G401 (cell line): Measurements from ENCODE around the gene CHCHD10. TPM values are rescaled to one million over a fixed set of nuclear protein-coding genes. Genes with fewer than 3 reads are reported as not detected.

Source experiments
- DNase-seq: peaks from one replicate; pipeline ENCODE4 v3.0.0-alpha.2; 2015; ENCODE audit warnings: low spot score
- in situ Hi-C: cut with HindIII; loops from 2 replicates; pipeline ENCODE4 v1.10.0; 2016; ENCODE audit warnings: low sequenced_read_pairs, mixed read lengths
- total RNA-seq: library from RNA; depleted of rRNA; stranded (reverse); fragments of >200 nt; shearing (Covaris generic); gene quantifications from 2 replicates; pipeline ENCODE4 v1.2.3, GENCODE V29; 2014; rRNA removed

CHCHD10 gene
- total RNA-seq, result not detected in 2 replicates

DNA sequence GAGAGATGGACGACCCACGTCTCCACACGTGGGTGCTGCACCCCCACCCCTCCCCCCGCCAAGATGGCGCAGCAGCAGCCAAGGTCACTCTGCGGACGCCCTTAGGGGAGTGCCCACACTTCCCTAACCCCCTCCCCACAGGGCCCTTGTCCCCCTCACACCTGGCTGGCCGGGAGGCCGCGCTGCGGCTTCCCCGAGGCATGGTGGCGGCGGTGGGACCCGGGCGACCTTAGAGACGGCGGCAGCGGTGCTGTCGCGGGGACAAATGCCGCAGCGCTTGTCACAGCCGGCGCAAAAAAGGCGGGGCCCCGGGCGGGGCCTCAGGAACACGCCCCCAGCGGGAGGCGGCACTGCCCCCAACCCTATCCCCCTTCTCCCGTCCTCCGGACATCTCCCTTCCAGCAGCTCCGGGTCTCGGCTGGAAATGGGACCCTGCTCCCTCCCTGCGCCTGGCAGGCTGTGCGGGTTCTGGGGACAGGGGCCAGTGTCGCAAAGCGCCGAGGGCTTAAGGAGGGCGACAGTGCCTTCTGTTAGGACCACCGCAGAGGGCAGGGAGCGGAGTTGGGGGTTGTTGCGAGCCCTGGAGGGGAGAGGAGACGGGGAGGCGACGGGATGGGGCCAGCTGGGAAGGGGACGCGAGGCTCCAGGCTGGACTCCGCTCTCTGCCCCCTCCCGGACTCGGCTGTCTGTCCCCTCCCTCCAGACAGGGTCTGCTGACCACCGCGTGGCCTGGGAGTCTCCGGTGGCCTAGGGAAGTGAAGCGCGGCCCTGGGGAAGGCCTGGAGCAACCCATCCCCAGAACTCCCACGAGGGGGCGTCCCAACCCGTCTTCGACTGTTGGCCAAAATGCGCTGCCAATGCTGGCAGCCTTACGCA, at the start of gene CHCHD10:
Gene CHCHD10 (minus strand): TSS at position 300 of the 876 bp plus-strand sequence. CDS start 98 bp downstream, at position 202.
- in situ Hi-C loops, result no loop called here
- peak; percentile 85 for DNase-seq

GRCh38 chr22:23817146-23817545, 49.4 kb upstream of the CHCHD10 start:
- DNase-seq, result no peak
- in situ Hi-C loops, result no loop called here

DNA sequence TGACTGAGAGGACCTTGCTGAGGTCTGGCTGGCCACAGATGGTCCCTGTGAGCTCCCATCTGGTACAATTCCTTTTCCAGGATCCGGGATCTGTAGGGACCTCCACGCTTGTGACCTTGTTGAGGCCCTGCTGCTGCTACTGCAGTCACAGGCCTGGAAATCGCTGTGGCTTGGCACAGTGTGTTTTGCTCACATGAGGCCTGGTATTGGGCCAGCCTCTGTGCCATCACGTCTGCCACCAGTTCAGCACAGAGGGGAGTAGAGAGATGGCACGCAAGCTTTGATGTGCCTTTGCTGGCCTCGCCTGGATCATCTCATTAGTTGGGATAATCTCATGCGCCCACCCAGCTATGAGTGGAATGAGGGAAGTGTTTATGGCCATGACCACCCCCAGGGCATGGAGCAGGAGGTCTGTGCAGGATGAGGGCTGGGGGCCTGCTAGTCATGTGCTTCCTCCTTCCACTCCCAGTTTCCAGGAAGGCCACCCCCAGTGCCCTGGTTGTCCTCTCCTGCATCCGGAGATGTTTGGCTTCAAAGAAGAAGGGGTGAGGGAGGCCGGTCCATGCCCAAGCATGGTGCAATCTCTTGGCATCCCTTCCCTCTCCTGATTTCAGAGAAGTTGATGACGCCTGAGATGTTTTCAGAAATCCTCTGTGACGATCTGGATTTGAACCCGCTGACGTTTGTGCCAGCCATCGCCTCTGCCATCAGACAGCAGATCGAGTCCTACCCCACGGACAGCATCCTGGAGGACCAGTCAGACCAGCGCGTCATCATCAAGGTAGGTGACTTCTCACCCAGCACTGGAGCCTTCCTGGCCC, 48.6 kb upstream of the CHCHD10 start:
- in situ Hi-C loops, result no loop called here
- peak; percentile 99 for DNase-seq

- in situ Hi-C loops, result no loop called here
- no peak for DNase-seq
These were observed 47.9 kb upstream of the CHCHD10 start for GRCh38 chr22:23815541-23816155.

DNA sequence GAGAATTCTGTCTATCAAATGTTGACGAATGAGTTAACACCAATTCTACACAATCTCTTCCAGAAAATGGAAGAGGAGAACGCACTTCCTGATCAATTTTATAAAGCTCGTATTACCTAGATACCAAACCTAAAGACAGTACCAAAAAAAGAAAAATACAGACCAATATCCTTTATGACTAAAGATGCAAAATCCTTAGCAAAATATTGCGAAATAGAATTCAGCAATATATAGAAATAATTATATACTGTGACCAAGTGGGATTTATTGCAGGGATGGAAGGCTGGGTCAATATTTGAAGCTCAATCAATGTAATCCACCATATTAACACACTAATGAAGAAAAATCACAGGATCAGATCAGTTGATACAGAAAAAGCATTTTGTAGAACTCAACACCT, 44.6 kb upstream of the CHCHD10 start:
- in situ Hi-C loops, result no loop called here
- DNase-seq, result no peak

- DNase-seq, result no peak
- in situ Hi-C loops, result no loop called here
These were observed 39.1 kb upstream of the CHCHD10 start for GRCh38 chr22:23806837-23807236.

DNA sequence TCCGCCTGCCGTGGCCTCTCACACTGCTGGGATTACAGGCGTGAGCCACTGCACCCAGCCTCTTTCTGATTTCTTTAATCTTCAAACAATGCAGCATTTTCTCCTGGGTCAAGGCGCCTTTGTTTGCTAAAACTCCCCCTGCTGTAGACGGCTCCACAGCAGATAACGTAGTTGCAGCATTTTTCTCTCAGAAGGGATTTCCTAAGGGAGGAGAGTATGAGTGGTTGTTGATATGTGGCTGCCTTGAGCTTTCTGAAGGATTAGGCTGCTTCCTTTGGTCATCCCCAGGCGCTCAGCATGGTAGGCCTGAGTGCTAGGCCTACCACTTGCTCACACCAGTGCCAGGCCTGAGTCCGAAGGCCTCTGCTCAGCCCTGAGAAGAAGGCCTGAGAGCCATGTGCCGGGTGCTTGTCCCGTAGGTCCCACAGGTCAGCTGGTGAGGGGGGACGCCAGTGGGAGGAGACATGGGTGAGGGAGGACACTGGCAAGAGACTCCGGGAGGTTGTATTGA, 37.1 kb upstream of the CHCHD10 start:
- in situ Hi-C loops, result no loop called here
- no peak for DNase-seq

GRCh38 chr22:23803001-23803819, 35.4 kb upstream of the CHCHD10 start:
- peak; percentile 98 for DNase-seq
- in situ Hi-C loops, result no loop called here

- DNase-seq, result no peak
- in situ Hi-C loops, result no loop called here
These were observed 34.2 kb upstream of the CHCHD10 start for GRCh38 chr22:23801886-23802377.

- no peak for DNase-seq
- in situ Hi-C loops, result no loop called here
These were observed 33.6 kb upstream of the CHCHD10 start for GRCh38 chr22:23801238-23801821.

DNA sequence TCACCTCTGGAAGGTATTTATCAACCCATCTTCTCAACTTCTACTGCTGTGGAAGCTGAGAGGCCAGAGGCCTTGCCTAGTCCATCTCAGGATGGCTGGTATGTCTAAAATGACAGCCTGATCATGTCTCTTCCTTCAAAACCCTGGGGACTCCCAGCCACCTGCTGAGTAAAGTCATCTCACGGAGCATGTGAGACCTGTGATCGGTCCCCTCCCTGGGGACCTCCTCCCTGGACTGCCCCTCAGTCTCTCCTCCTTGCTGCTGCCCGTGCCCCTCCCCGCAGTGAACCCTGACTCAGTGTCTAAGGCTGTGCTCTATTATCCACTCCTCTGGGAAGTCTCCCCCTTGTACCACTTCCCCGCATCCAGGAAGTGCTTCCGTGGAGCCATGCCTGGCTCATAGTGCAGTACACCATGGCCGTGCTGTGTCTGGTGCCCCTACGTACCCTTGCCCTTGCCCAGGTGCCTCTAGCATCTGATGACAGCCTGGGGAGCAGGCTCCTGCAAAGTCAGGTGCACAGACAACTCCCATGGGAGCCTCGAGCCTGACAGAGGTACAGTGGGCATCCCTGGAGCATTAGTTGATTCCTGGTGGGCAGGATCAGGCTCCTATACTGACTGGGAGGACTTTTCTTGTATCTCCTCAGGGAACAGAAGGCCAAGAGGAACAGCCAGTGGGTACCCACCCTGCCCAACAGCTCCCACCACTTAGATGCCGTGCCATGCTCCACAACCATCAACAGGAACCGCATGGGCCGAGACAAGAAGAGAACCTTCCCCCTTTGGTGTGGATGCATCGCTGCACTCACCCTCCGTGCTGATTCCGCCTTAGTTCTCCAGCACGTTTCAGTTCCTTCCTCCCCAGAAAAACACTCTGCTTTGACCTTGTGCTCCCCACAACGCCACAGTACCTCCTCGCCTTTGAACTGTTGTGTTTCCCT, 32.8 kb upstream of the CHCHD10 start:
- in situ Hi-C loops, result no loop called here
- DNase-seq, result no peak

DNA sequence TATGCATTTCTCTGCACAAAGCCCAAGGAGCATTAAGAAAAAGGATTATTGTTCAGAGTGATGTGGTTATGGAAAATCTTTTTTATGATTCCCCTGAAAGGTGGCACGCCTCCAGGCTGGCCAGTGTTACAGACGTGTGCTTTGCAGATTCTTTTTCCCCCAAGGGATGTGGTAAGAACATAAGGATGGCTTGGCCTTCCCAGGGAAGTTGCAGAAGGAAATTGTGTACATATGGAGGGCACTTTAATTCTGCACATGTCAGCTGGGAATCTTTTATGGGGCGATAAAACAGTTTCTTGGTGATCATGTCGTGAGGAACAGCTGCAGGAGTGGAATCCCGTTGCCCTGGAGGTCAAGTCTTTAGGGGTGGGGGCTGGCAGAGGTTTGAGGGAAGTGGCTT, 28.7 kb upstream of the CHCHD10 start:
- DNase-seq, result no peak
- in situ Hi-C loops, result no loop called here

GRCh38 chr22:23793326-23793725, 25.6 kb upstream of the CHCHD10 start:
- DNase-seq, result no peak
- in situ Hi-C loops, result no loop called here

- no peak for DNase-seq
These were observed 24.2 kb upstream of the CHCHD10 start for GRCh38 chr22:23791738-23792645.

DNA sequence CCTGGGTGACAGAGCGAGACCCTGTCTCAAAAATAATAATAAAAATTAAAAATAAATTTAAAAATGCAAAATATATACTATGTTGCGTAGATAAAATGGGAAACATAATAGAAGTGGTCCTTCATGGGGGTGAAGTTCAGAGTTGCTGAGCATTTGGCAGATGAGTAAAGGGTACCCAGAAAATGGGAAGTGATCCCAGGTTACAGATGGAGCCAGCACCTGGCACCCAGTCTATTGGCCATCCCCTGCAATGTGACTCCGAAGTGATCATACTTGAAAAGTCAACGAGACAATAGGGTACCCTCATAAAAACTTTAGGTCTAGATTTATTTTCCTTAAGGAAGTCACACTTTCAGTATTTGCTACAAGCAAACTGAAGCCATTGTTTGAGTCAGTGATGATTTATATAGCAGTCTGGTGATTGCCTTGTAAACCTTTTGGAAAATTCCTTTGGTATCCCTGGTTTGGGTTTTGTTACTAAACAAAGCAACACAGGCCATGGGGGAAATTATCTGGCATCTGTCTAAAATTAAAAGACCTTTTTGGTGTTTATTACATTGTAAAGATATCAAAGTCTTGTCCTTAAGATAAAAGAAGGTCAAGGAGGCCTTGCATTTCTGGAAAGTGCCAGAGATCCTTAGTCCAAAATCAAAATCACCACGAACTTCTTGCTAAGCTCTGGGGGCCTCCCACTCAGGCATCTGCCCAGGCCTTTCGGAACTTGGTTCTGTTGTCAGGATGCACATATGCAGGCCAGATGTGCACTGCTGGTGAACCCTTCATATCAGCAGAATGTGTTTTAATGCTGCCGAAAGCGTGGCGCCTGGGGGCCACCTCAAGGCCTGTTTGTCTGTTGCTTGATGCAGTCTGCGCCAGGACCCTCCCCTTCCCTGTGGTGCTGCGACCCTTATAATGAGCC, 23.3 kb upstream of the CHCHD10 start:
- in situ Hi-C loops, result no loop called here
- peak; percentile 56 for DNase-seq

More at GRCh38 chr22:23791738-23792645, 24.2 kb upstream of the CHCHD10 start:
- in situ Hi-C loops, result no loop called here
